GM12892 (cell line): ENCODE measurements around the gene AZU1.

Source experiments
- POLR2A ChIP-seq: IDR thresholded peaks from 2 replicates; pipeline ENCODE4 v1.6.1; 2011; ENCODE audit warnings: low read depth, low read length, control low read depth
- POLR2AphosphoS5 ChIP-seq: IDR thresholded peaks from 2 replicates; pipeline ENCODE4 v1.6.1; 2011; ENCODE audit warnings: low read depth, low read length, control low read depth

DNA sequence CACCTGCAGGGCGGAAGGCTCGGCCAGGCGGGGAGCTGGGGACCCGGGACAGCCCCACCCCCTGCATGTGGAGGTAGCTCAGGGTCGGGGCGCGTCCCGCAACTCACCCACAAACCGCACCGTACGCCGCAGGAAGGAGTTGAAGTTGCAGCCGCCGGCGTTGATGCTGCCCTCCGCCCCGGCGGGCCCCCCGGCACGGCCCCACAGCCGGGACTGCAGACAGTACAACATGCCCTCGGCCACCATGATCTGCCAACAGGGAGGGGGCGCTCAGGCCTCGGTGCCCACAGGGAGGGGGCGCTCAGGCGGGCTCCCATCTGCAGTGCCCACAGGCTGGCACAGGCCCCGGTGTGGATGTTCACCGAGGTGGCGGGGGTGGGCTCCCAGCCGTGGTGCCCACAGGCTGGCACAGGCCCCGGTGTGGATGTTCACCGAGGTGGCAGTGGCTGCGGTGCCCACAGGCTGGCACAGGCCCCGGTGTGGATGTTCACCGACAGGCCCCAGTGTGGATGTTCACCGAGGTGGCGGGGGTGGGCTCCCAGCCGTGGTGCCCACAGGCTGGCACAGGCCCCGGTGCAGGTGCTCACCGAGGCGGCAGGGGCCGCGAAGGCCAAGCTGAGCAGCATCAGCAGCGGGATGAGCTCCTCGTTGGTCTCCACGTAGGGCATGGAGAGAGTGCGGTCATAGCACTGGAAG, 12.4 kb upstream of the AZU1 start:
- peak; percentile 18; the same call in 1 of the 2 replicates for TF ChIP-seq POLR2A
- peak; percentile 8; the same call in 1 of the 2 replicates for TF ChIP-seq POLR2AphosphoS5
